HG03520 (cell line): ENCODE results near the gene VHLL.

Experiments used
- ATAC-seq: cut with Tn5 transposase; IDR thresholded peaks from one replicate; pipeline ENCODE4 v1.9.1; 2021; ENCODE audit warnings: mild to moderate bottlenecking, moderate library complexity; ENCODE audit not compliant: unreplicated experiment

Gene VHLL

GRCh38 chr1:156258859-156259258 is 40.2 kb downstream of the VHLL start:
- no peak for ATAC-seq

GRCh38 chr1:156257711-156258110 is 41.4 kb downstream of the VHLL start:
- no peak for ATAC-seq

GRCh38 chr1:156253634-156254033 is 45.5 kb downstream of the VHLL start:
- no peak for ATAC-seq

GRCh38 chr1:156251527-156251926 is 47.6 kb downstream of the VHLL start:
- ATAC-seq: no peak

GRCh38 chr1:156249593-156249992 is 49.5 kb downstream of the VHLL start:
- no peak for ATAC-seq
